ENCODE measurements around the gene OTOP3.

The OTOP3 gene

DNA sequence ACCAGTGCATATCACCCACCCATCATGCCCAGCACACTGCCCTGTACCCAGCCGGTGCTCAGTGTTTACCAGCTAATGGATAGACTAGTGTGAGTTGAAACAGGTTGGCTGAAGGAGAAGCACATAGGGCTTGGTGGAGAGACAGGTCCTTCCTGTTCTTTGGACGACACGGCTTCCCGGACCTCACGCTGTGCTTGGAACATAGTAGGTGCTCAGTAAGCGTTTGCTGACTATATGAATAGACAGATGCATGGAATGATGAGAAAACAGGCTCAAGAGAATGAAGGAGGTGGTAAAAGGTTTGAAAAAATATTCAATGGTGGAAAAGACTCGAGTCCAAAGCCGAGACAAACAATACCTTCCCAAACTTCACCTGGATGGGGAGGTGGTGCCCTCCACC, 35.5 kb upstream of the OTOP3 start:
- peaks cover 7% of the 10 kb centered on the region; the same call in 1 of the 2 replicates for H3K27me3 ChIP-seq (ENCODE audit: low read depth, low read length)
- no peak overlapping the region for H3K4me2 ChIP-seq (ENCODE audit: low read length)
- H3K9me3 ChIP-seq (ENCODE audit: insufficient read depth, low read length), result no peaks in the 10 kb centered on the region
- H3K79me2 ChIP-seq (ENCODE audit: low read length), result no peaks in the 10 kb centered on the region
- no peak for TF ChIP-seq EZH2phosphoT487 (IDR thresholded peaks at IDR 0.05; ENCODE audit: low read depth)
- TF ChIP-seq, protein P1, sequence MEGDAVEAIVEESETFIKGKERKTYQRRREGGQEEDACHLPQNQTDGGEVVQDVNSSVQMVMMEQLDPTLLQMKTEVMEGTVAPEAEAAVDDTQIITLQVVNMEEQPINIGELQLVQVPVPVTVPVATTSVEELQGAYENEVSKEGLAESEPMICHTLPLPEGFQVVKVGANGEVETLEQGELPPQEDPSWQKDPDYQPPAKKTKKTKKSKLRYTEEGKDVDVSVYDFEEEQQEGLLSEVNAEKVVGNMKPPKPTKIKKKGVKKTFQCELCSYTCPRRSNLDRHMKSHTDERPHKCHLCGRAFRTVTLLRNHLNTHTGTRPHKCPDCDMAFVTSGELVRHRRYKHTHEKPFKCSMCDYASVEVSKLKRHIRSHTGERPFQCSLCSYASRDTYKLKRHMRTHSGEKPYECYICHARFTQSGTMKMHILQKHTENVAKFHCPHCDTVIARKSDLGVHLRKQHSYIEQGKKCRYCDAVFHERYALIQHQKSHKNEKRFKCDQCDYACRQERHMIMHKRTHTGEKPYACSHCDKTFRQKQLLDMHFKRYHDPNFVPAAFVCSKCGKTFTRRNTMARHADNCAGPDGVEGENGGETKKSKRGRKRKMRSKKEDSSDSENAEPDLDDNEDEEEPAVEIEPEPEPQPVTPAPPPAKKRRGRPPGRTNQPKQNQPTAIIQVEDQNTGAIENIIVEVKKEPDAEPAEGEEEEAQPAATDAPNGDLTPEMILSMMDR (IDR thresholded peaks at IDR 0.05; ENCODE audit: low read depth, low read length), result no peak
- H3K27ac ChIP-seq (ENCODE audit: low read length), result no peak overlapping the region
- no peaks in the 10 kb centered on the region for H4K20me1 ChIP-seq (ENCODE audit: insufficient read depth, low read length)
- no peak overlapping the region for H2AFZ ChIP-seq (ENCODE audit: low read depth, low read length)
- no peak overlapping the region for H3K9ac ChIP-seq (ENCODE audit: low read length)
- H3K4me3 ChIP-seq (ENCODE audit: low read length), result no peak overlapping the region
- H3K4me1 ChIP-seq (ENCODE audit: low read length), result no peaks in the 10 kb centered on the region
- H3K36me3 ChIP-seq (replicated peaks; ENCODE audit: low read depth, low read length), result no peaks in the 10 kb centered on the region

DNA sequence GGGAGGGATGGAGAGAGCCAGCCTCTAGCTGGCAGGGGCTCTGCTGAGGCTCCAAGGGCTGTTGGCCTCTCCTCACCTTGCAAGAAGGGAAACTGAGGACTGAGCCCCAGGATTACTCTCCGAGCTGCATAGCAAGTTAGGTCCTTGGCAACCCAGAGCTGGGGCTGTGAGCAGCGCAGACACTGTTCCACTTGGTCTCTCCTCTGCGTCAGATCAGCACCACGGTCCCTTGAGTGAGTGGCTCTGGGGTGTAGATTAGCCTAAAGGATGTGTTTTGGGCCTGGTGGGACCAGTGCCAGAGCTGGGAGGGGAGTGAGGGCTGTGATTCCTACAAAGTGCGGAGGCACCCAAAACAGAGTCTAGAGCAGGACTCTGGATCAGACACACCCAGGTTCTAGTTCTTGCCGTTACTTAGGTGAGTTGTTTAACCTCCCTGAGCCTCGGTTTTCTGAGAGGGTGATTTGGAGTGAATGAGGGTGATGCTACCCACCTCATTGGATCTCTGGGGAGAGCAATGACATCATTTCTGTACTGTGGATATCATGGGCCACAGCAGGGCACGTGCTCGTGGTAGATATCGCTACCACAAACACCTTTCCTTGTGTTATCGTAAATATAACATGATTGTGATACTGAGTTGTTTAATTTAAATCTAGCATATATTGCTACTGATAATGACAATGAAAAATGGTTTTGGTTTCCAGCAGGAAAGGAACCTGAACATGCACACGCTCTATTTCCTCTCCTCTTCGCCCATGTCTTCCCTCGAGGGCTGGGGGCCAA, 34.2 kb upstream of the OTOP3 start:
- no peak for TF ChIP-seq EZH2phosphoT487 (IDR thresholded peaks at IDR 0.05; ENCODE audit: low read depth)
- TF ChIP-seq, protein P1 (IDR thresholded peaks at IDR 0.05; ENCODE audit: low read depth, low read length), result no peak
- H3K4me2 ChIP-seq (ENCODE audit: low read length), result no peak overlapping the region
- H3K36me3 ChIP-seq (replicated peaks; ENCODE audit: low read depth, low read length), result no peaks in the 10 kb centered on the region

DNA sequence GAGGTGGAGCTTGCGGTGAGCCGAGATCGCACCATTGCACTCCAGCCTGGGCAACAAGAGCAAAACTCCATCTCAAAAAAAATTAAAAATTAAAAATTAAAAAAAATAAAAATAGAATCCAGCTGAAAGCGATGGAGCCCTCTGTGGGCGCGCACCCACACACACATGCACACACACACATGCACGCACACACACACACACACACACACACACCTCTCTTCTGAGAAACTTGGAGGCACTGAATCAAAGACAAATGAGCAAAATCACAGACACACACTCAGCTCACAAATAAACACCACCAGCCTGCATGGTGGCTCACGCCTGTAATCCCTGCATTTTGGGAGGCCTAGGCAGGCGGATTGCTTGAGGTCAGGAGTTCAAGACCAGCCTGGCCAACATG, 32.7 kb upstream of the OTOP3 start:
- Histone ChIP-seq H3K4me3 (ENCODE audit: low read length) (no peak overlapping the region), H3K36me3 (replicated peaks; ENCODE audit: low read depth, low read length) (no peaks in the 10 kb centered on the region), H3K9ac (ENCODE audit: low read length) (no peak overlapping the region), H4K20me1 (ENCODE audit: insufficient read depth, low read length) (no peaks in the 10 kb centered on the region), H2AFZ (ENCODE audit: low read depth, low read length) (no peak overlapping the region), H3K9me3 (ENCODE audit: insufficient read depth, low read length) (no peaks in the 10 kb centered on the region), H3K27me3 (ENCODE audit: low read depth, low read length) (no peaks in the 10 kb centered on the region), H3K27ac (ENCODE audit: low read length) (no peak overlapping the region), H3K4me2 (ENCODE audit: low read length) (no peak overlapping the region), H3K79me2 (ENCODE audit: low read length) (no peaks in the 10 kb centered on the region), H3K4me1 (ENCODE audit: low read length) (no peaks in the 10 kb centered on the region)
- TF ChIP-seq, protein P1 (IDR thresholded peaks at IDR 0.05; ENCODE audit: low read depth, low read length), result no peak

More for the DNA sequence above, 34.2 kb upstream of the OTOP3 start:
- H3K4me1 ChIP-seq (ENCODE audit: low read length), result no peaks in the 10 kb centered on the region
- H3K9me3 ChIP-seq (ENCODE audit: insufficient read depth, low read length), result no peaks in the 10 kb centered on the region
- no peak overlapping the region for H3K9ac ChIP-seq (ENCODE audit: low read length)
- peaks cover 3% of the 10 kb centered on the region; the same call in 1 of the 2 replicates for H3K27me3 ChIP-seq (ENCODE audit: low read depth, low read length)
- H3K27ac ChIP-seq (ENCODE audit: low read length), result no peak overlapping the region
- H3K79me2 ChIP-seq (ENCODE audit: low read length), result no peaks in the 10 kb centered on the region
- H2AFZ ChIP-seq (ENCODE audit: low read depth, low read length), result no peak overlapping the region
- H4K20me1 ChIP-seq (ENCODE audit: insufficient read depth, low read length), result no peaks in the 10 kb centered on the region
- H3K4me3 ChIP-seq (ENCODE audit: low read length), result no peak overlapping the region

DNA sequence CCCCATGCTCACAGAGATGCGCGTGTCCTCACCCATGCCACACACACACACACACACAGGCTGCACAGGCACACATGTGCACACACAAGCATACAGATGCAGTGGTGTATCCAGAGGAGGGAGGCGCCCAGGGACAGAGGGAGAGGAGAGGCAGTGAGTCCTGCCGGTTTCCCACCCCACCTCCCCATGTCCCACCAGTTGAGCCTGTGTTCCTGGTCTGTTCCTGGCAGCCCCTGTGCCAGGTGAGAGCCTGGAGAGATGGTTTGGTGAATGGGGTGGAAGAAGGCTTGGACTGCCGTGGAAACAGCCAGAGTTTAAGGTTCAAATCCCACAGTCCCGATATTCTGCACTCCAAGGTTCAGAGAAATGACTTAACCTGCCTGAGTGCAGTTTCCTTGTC, 32.0 kb upstream of the OTOP3 start:
- H3K4me3 ChIP-seq (ENCODE audit: low read length), result no peak overlapping the region
- no peak overlapping the region for H3K9ac ChIP-seq (ENCODE audit: low read length)
- H3K27me3 ChIP-seq (ENCODE audit: low read depth, low read length), result no peaks in the 10 kb centered on the region
- H3K4me1 ChIP-seq (ENCODE audit: low read length), result no peaks in the 10 kb centered on the region
- no peaks in the 10 kb centered on the region for H3K36me3 ChIP-seq (replicated peaks; ENCODE audit: low read depth, low read length)
- H4K20me1 ChIP-seq (ENCODE audit: insufficient read depth, low read length), result no peaks in the 10 kb centered on the region
- H3K27ac ChIP-seq (ENCODE audit: low read length), result no peak overlapping the region
- no peaks in the 10 kb centered on the region for H3K9me3 ChIP-seq (ENCODE audit: insufficient read depth, low read length)
- H3K4me2 ChIP-seq (ENCODE audit: low read length), result no peak overlapping the region
- TF ChIP-seq, protein P1 (IDR thresholded peaks at IDR 0.05; ENCODE audit: low read depth, low read length), result no peak
- no peak for TF ChIP-seq EZH2phosphoT487 (IDR thresholded peaks at IDR 0.05; ENCODE audit: low read depth)
- H2AFZ ChIP-seq (ENCODE audit: low read depth, low read length), result no peak overlapping the region
- H3K79me2 ChIP-seq (ENCODE audit: low read length), result no peaks in the 10 kb centered on the region

All from OCI-LY3 (cell line).